DOHH2 (cell line): ENCODE measurements around the gene SEC14L3.

Source experiments
- CTCF ChIP-seq: fragments of 200-600 bp; sonication (generic); IDR thresholded peaks from one replicate; pipeline ENCODE4 v1.5.1; 2014; ENCODE audit warnings: antibody characterized with exemption, mild to moderate bottlenecking, low read depth, low read length; ENCODE audit not compliant: poor library complexity, severe bottlenecking
- EZH2phosphoT487 ChIP-seq: fragments of 200-600 bp; sonication (generic); IDR thresholded peaks from 2 replicates; pipeline ENCODE4 v1.6.1; 2017; ENCODE audit warnings: borderline replicate concordance, mild to moderate bottlenecking, antibody characterized with exemption, low read length, moderate library complexity, mixed read lengths

DNA sequence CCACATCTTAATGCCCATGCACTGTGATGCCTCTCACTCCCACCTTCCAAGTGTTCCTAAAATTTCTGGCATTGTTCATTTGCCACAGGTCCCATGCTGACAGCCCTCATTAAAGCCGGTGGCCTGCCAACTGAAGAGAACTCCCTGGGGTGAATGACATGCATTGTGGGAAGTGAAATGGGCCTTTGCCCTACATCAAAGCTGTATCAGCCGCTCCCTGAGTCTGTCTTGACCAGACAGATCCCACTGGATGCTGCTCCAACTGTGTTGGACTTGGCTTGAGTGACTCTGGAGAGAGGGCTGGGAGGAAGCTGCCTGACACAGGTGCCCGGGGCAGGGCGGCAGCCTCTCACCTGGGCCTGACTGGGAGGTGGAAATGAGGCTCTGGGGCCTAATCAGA is 42.4 kb upstream of the SEC14L3 start:
- TF ChIP-seq CTCF (no peak), EZH2phosphoT487 (no peak)
